ENCODE data around the gene GASK1A. TPM values are rescaled to one million over a fixed set of nuclear protein-coding genes. Genes with fewer than 3 reads are reported as not detected.

Gene GASK1A
- 10 to 100 TPM in 1 of 3 donors, 1 to 10 TPM in 2; 1.2 to 10.0 (median 3.6) TPM for total RNA-seq
- long read RNA-seq, donor 1, partial matches to known transcripts, result 2 of 3 reads
- long read RNA-seq, donor 1, other reads (novel, unspliced or antisense), result 0 of 3 reads
- long read RNA-seq, donor 2, partial matches to known transcripts, result 1 of 1 reads
- long read RNA-seq, donor 2, other reads (novel, unspliced or antisense), result 0 of 1 reads

DNA sequence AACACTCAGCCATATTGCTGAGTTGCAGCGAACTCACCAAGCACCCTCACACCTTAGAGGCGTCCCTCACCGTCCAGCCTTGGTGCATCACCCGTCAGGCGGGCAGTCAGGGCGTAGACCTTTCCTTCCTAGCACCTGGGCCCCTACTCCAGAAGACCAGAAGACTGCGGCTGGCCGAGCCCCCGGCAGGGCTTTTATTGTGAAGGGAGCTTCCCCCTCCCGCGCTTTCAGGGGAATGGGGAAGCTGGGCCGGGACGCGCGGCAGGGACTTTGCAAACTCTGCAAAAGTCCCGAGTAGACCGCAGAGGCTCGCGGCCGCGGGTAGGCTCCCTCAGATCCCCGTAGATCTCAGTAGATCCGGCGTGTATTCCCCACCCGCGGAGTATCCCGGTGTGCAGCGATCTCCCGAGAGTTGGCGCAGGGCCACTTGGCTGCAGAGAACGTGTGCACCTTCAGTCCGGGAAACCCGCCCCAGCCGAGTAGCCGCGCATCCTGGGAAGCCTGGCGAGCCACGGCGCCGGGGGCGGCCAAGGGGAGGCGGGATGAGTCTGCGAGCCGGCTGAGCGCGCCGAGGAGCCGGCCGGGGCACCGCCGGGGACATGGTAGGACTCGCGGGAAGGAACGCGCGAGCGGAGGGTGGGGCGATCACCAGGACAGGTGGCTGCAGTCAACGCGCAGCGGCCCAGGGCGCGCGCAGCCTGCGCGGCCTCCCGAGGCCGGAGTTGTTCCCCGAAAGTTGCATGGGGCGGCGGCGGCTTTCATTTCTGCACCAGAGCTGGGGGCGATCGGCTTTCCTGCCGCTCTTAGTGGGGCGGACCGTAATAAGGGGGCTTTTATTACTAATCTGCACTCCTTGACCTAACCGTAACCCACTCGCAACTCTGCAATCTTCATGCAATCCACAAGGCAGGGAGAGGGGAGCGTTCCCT, at the start of gene GASK1A:
GASK1A (plus strand) TSS at position 268 of the 929 bp plus-strand sequence; CDS start at position 600, 332 bp downstream.
- Histone ChIP-seq H3K4me1 (ENCODE audit: low read depth) (no peaks in the 10 kb centered on the region), H3K4me3 (no peak within 1 kb of the TSS), H3K9me3 (peaks cover 7% of the 10 kb centered on the region), H3K36me3 (ENCODE audit: low read depth) (no peaks in the 10 kb centered on the region)
- ATAC-seq (peak; percentile 75), DNase-seq (peak; percentile 34 to 62 (median 46))
- intact Hi-C loops (cut with DNase I, micrococcal nuclease), result no loop called here
- TF ChIP-seq, protein P1, sequence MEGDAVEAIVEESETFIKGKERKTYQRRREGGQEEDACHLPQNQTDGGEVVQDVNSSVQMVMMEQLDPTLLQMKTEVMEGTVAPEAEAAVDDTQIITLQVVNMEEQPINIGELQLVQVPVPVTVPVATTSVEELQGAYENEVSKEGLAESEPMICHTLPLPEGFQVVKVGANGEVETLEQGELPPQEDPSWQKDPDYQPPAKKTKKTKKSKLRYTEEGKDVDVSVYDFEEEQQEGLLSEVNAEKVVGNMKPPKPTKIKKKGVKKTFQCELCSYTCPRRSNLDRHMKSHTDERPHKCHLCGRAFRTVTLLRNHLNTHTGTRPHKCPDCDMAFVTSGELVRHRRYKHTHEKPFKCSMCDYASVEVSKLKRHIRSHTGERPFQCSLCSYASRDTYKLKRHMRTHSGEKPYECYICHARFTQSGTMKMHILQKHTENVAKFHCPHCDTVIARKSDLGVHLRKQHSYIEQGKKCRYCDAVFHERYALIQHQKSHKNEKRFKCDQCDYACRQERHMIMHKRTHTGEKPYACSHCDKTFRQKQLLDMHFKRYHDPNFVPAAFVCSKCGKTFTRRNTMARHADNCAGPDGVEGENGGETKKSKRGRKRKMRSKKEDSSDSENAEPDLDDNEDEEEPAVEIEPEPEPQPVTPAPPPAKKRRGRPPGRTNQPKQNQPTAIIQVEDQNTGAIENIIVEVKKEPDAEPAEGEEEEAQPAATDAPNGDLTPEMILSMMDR (IDR thresholded peaks at IDR 0.05), result no peak

DNA sequence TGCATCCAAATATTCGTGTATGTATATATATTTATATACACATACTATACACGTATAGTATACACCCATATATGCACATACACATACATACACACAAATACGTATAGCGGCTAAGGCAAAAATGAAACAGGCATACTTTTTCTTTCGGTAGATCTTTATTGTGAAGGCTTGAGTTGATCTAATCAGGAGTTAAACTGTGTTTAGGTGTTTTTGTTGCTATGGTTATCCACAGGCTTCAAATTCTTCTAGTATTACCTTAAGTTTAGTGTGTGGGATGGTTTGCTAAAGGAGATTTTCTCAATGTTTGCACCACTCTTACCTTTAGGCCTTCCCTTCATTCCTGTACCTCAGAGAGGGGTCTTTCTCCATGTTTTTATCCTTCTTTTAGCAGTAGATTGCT, 45.0 kb upstream of the GASK1A start:
- Histone ChIP-seq H3K9me3 (no peaks in the 10 kb centered on the region), H3K36me3 (ENCODE audit: low read depth) (no peaks in the 10 kb centered on the region), H3K4me3 (no peak overlapping the region), H3K4me1 (ENCODE audit: low read depth) (no peaks in the 10 kb centered on the region)
- DNase-seq, result no peak
- no peak for ATAC-seq
- TF ChIP-seq, protein P1 (IDR thresholded peaks at IDR 0.05), result no peak
- intact Hi-C loops (cut with DNase I, micrococcal nuclease), result no loop called here

DNA sequence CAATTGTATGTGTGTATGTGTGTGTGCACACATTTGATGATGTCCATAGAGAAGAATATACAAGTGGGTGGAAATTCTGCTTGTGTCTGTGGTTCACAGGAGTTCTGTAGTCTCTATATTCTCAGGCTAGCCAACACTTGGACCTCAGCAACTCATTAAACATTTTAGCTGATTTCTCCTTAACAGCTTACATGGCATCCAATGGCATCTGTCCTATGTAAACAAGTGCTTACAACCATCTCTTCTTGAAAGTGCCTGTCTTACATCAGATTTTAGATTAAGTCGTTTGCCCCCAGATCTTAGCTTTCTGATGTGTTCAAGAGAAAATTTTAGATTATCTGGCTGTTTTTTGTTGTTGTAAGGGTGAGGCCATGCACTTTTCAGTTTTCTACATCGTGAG, 44.2 kb upstream of the GASK1A start:
- H3K36me3 ChIP-seq (ENCODE audit: low read depth), result no peaks in the 10 kb centered on the region
- DNase-seq (no peak), ATAC-seq (no peak)
- no peaks in the 10 kb centered on the region for H3K9me3 ChIP-seq
- TF ChIP-seq, protein P1 (IDR thresholded peaks at IDR 0.05), result no peak
- intact Hi-C loops (cut with DNase I, micrococcal nuclease), result no loop called here
- H3K4me1 ChIP-seq (ENCODE audit: low read depth), result no peaks in the 10 kb centered on the region
- no peak overlapping the region for H3K4me3 ChIP-seq

DNA sequence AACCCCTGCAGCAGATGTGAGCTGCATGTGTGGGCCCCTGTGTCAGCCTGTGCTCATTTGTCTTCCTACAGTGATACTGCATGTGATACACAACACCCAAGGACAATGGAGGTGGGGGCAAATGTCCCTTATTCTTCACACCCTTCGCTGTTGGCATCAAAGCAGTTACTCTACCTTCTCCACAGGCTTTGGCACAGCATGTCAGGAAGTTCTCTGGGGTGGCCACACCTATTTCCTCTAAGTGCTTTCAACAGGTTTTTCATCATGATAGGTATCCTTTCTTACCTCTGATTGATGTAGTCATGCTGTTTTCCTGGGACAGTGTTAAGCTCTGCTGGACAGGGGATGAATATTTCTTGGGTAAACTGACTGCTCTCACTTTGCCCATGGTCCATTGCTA, 43.6 kb upstream of the GASK1A start:
- DNase-seq (no peak), ATAC-seq (no peak)
- Histone ChIP-seq H3K4me3 (no peak overlapping the region), H3K4me1 (ENCODE audit: low read depth) (no peaks in the 10 kb centered on the region), H3K36me3 (ENCODE audit: low read depth) (no peaks in the 10 kb centered on the region), H3K9me3 (no peaks in the 10 kb centered on the region)
- TF ChIP-seq, protein P1 (IDR thresholded peaks at IDR 0.05), result no peak
- intact Hi-C loops (cut with DNase I, micrococcal nuclease), result no loop called here

DNA sequence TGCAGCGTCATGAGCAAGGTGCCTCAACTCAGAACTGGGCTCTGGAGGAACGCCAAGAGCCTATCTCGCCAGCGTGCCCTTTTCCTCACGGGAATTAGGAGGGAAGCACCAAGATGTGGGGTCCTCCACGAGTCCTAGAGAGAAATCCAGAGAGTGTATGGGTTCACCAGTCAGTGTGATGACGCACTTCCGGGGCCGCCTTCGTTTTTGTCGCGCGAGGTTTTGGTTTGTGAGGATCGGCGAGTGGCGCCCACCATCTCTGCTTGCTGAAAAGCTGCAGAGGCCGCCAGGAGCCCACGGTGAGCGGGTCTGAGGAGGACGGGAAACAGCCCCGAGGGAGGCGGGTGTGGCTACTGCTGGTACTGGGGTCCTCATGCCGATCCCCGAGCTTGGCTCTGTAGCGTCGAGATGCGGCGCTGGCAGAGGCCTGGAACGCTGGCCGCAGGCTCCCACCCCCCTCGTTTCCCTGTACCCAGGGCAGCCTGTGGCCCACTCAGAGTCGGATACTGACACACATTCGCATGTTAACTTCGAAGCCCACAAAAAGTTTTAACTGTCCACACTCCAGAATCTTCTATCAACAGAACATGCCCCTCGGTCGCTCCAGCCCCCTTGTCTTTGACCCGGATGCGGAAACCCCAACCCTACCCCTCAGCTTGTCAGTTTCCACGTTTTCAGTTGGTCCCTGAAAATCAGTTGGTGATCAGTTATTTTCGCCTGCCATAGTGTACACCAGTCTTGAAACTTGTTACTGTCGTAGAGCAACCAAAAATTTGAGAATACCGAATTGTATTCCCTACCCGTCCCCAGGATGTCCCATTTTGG, 42.7 kb upstream of the GASK1A start:
- DNase-seq, result peak in 2 of 3 donors; percentile 41 to 58
- Histone ChIP-seq H3K4me1 (ENCODE audit: low read depth) (no peaks in the 10 kb centered on the region), H3K9me3 (no peaks in the 10 kb centered on the region), H3K36me3 (ENCODE audit: low read depth) (no peaks in the 10 kb centered on the region), H3K4me3 (no peak overlapping the region)
- TF ChIP-seq, protein P1 (IDR thresholded peaks at IDR 0.05), result no peak
- ATAC-seq, result no peak
- intact Hi-C loops (cut with DNase I, micrococcal nuclease), result no loop called here
